GM19468 (cell line): Measurements from ENCODE around the gene NUP214.
"Not testable (repeated sequence)": the region's sequence is repeated elsewhere in the genome, so short reads cannot be mapped to it uniquely, and the experiment has no call there.

ENCODE experiments used
- ATAC-seq: cut with Tn5 transposase; IDR thresholded peaks from one replicate; pipeline ENCODE4 v1.9.1; 2021; ENCODE audit warnings: mild to moderate bottlenecking, moderate library complexity, moderate number of reproducible peaks; ENCODE audit not compliant: unreplicated experiment; ENCODE audit errors: extremely low read depth

The NUP214 gene

GRCh38 chr9:131190191-131190590, 64.8 kb downstream of the NUP214 start:
- ATAC-seq = no peak

- ATAC-seq = not testable (repeated sequence)
These were observed 65.6 kb downstream of the NUP214 start for GRCh38 chr9:131191032-131191431.

GRCh38 chr9:131191857-131192256, 66.5 kb downstream of the NUP214 start:
- ATAC-seq = no peak

GRCh38 chr9:131193051-131193450, 67.7 kb downstream of the NUP214 start:
- ATAC-seq = no peak

- ATAC-seq = no peak
These were observed 69.4 kb downstream of the NUP214 start for GRCh38 chr9:131194762-131195161.

- ATAC-seq = no peak
These were observed 72.0 kb downstream of the NUP214 start for GRCh38 chr9:131197160-131197911.

- ATAC-seq = no peak
These were observed 72.8 kb downstream of the NUP214 start for GRCh38 chr9:131198041-131198715.

GRCh38 chr9:131201856-131202255, 76.5 kb downstream of the NUP214 start:
- ATAC-seq = no peak

GRCh38 chr9:131203431-131204218, 78.2 kb downstream of the NUP214 start:
- ATAC-seq = no peak

GRCh38 chr9:131204285-131204684, 78.9 kb downstream of the NUP214 start:
- no peak for ATAC-seq

- ATAC-seq = no peak
These were observed 81.1 kb downstream of the NUP214 start for GRCh38 chr9:131206495-131206894.

GRCh38 chr9:131211920-131212319, 86.5 kb downstream of the NUP214 start:
- ATAC-seq = not testable (repeated sequence)

GRCh38 chr9:131214286-131214856, 89.0 kb downstream of the NUP214 start:
- ATAC-seq = no peak

GRCh38 chr9:131214876-131215275, 89.5 kb downstream of the NUP214 start:
- no peak for ATAC-seq

- no peak for ATAC-seq
These were observed 91.4 kb downstream of the NUP214 start for GRCh38 chr9:131216806-131217205.

GRCh38 chr9:131217331-131218031, 92.1 kb downstream of the NUP214 start:
- ATAC-seq = no peak

- no peak for ATAC-seq
These were observed 93.0 kb downstream of the NUP214 start for GRCh38 chr9:131218370-131218769.

GRCh38 chr9:131220485-131220884, 95.1 kb downstream of the NUP214 start:
- no peak for ATAC-seq

- no peak for ATAC-seq
These were observed 97.1 kb downstream of the NUP214 start for GRCh38 chr9:131222460-131222859.

GRCh38 chr9:131226226-131226625, 100.8 kb downstream of the NUP214 start:
- no peak for ATAC-seq
